ENCODE data around the gene PANX1. TPM values are rescaled to one million over a fixed set of nuclear protein-coding genes. Genes with fewer than 3 reads are reported as not detected.

Gene PANX1
- total RNA-seq, 1 experiment from 2014 or later: 59.3 TPM

DNA sequence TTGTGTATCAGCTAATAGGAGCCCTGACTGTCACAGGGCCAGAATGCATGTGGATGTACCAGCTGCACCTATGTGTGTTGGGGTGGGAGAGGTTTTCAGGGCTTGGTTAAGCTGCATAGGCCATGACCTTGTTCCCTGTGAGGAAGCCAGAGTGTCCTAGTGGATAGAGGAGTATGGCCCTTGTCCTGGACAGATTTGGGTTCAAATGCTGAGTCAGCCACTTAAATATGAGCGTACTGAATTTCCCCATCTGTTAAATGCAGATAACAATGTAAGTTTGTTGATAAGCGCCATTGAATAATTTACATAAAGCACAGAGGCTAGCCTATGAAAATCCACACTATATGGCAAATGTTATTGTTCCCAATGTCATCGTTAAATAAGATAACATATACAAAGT lies 74.4 kb downstream of the PANX1 start:
- no peak overlapping the region for H3K4me3 ChIP-seq (ENCODE audit: low read depth in 2 of 2, low read length in 2 of 2)
- no peaks in the 10 kb centered on the region for H3K4me1 ChIP-seq (ENCODE audit: control insufficient read depth, insufficient read depth, low read length)
- TF ChIP-seq SIN3A (IDR thresholded peaks at IDR 0.05; ENCODE audit: borderline replicate concordance, insufficient read depth, low read depth, low read length): no peak
- TF ChIP-seq TCF7L2 (IDR thresholded peaks at IDR 0.05; ENCODE audit: low read depth, low read length): no peak
- TF ChIP-seq, protein P1, sequence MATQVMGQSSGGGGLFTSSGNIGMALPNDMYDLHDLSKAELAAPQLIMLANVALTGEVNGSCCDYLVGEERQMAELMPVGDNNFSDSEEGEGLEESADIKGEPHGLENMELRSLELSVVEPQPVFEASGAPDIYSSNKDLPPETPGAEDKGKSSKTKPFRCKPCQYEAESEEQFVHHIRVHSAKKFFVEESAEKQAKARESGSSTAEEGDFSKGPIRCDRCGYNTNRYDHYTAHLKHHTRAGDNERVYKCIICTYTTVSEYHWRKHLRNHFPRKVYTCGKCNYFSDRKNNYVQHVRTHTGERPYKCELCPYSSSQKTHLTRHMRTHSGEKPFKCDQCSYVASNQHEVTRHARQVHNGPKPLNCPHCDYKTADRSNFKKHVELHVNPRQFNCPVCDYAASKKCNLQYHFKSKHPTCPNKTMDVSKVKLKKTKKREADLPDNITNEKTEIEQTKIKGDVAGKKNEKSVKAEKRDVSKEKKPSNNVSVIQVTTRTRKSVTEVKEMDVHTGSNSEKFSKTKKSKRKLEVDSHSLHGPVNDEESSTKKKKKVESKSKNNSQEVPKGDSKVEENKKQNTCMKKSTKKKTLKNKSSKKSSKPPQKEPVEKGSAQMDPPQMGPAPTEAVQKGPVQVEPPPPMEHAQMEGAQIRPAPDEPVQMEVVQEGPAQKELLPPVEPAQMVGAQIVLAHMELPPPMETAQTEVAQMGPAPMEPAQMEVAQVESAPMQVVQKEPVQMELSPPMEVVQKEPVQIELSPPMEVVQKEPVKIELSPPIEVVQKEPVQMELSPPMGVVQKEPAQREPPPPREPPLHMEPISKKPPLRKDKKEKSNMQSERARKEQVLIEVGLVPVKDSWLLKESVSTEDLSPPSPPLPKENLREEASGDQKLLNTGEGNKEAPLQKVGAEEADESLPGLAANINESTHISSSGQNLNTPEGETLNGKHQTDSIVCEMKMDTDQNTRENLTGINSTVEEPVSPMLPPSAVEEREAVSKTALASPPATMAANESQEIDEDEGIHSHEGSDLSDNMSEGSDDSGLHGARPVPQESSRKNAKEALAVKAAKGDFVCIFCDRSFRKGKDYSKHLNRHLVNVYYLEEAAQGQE (IDR thresholded peaks at IDR 0.05; ENCODE audit: insufficient read depth in 1 of 2, low read depth in 2 of 2, low read length in 1 of 2): no peak
- no peak for TF ChIP-seq POLR2AphosphoS5 (IDR thresholded peaks at IDR 0.05; ENCODE audit: low read depth, low read length)
- TF ChIP-seq, protein P2, sequence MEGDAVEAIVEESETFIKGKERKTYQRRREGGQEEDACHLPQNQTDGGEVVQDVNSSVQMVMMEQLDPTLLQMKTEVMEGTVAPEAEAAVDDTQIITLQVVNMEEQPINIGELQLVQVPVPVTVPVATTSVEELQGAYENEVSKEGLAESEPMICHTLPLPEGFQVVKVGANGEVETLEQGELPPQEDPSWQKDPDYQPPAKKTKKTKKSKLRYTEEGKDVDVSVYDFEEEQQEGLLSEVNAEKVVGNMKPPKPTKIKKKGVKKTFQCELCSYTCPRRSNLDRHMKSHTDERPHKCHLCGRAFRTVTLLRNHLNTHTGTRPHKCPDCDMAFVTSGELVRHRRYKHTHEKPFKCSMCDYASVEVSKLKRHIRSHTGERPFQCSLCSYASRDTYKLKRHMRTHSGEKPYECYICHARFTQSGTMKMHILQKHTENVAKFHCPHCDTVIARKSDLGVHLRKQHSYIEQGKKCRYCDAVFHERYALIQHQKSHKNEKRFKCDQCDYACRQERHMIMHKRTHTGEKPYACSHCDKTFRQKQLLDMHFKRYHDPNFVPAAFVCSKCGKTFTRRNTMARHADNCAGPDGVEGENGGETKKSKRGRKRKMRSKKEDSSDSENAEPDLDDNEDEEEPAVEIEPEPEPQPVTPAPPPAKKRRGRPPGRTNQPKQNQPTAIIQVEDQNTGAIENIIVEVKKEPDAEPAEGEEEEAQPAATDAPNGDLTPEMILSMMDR (IDR thresholded peaks at IDR 0.05): no peak
- H3K36me3 ChIP-seq (ENCODE audit: control insufficient read depth, insufficient read depth, low read length): no peaks in the 10 kb centered on the region
- no peaks in the 10 kb centered on the region for H3K27me3 ChIP-seq (ENCODE audit: control insufficient read depth, insufficient read depth, low read length)
- DNase-seq (ENCODE audit: low read depth, low spot score) (no peak), ATAC-seq (no peak)
- ChIA-PET POLR2A (no interaction called here), CTCF (no interaction called here)
- no peak overlapping the region for H3K27ac ChIP-seq (ENCODE audit: low read length)
- in situ Hi-C loops (cut with HindIII; ENCODE audit: low pct_unique_long_range_greater_than_20kb, low sequenced_read_pairs) (no loop called here), intact Hi-C loops (cut with micrococcal nuclease; ENCODE audit: unreplicated experiment) (no loop called here)
- BruUV-seq (replicated peaks): no TSS peak
- no peaks in the 10 kb centered on the region for H3K9me3 ChIP-seq (ENCODE audit: control insufficient read depth, insufficient read depth, low read depth, low read length)

- ATAC-seq (no peak), DNase-seq (ENCODE audit: low read depth, low spot score) (no peak)
- Histone ChIP-seq H3K27me3 (ENCODE audit: control insufficient read depth, insufficient read depth, low read length) (no peaks in the 10 kb centered on the region), H3K36me3 (ENCODE audit: control insufficient read depth, insufficient read depth, low read length) (no peaks in the 10 kb centered on the region), H3K4me1 (ENCODE audit: control insufficient read depth, insufficient read depth, low read length) (no peaks in the 10 kb centered on the region), H3K9me3 (ENCODE audit: control insufficient read depth, insufficient read depth, low read depth, low read length) (no peaks in the 10 kb centered on the region), H3K4me3 (ENCODE audit: low read depth in 2 of 2, low read length in 2 of 2) (no peak overlapping the region), H3K27ac (ENCODE audit: low read length) (no peak overlapping the region)
- ChIA-PET POLR2A (no interaction called here), CTCF (no interaction called here)
- intact Hi-C loops (cut with micrococcal nuclease; ENCODE audit: unreplicated experiment): no loop called here
- in situ Hi-C loops (cut with HindIII; ENCODE audit: low pct_unique_long_range_greater_than_20kb, low sequenced_read_pairs): no loop called here
- BruUV-seq (replicated peaks): no TSS peak
- TF ChIP-seq SIN3A (IDR thresholded peaks at IDR 0.05; ENCODE audit: borderline replicate concordance, insufficient read depth, low read depth, low read length) (no peak), TCF7L2 (IDR thresholded peaks at IDR 0.05; ENCODE audit: low read depth, low read length) (no peak), POLR2AphosphoS5 (IDR thresholded peaks at IDR 0.05; ENCODE audit: low read depth, low read length) (no peak)
- TF ChIP-seq, protein P1 (IDR thresholded peaks at IDR 0.05; ENCODE audit: insufficient read depth in 1 of 2, low read depth in 2 of 2, low read length in 1 of 2): no peak
- TF ChIP-seq, protein P2 (IDR thresholded peaks at IDR 0.05): no peak
Measured at GRCh38 chr11:94211261-94211830, 82.7 kb downstream of the PANX1 start.
